Measurements from ENCODE around the gene EEF1AKMT4. TPM values are rescaled to one million over a fixed set of nuclear protein-coding genes. Genes with fewer than 3 reads are reported as not detected.
"Not testable (repeated sequence)": the region's sequence is repeated elsewhere in the genome, so short reads cannot be mapped to it uniquely, and the experiment has no call there.

Gene EEF1AKMT4
- total RNA-seq, 1 donor from 2014 or later = 3.2 TPM

DNA sequence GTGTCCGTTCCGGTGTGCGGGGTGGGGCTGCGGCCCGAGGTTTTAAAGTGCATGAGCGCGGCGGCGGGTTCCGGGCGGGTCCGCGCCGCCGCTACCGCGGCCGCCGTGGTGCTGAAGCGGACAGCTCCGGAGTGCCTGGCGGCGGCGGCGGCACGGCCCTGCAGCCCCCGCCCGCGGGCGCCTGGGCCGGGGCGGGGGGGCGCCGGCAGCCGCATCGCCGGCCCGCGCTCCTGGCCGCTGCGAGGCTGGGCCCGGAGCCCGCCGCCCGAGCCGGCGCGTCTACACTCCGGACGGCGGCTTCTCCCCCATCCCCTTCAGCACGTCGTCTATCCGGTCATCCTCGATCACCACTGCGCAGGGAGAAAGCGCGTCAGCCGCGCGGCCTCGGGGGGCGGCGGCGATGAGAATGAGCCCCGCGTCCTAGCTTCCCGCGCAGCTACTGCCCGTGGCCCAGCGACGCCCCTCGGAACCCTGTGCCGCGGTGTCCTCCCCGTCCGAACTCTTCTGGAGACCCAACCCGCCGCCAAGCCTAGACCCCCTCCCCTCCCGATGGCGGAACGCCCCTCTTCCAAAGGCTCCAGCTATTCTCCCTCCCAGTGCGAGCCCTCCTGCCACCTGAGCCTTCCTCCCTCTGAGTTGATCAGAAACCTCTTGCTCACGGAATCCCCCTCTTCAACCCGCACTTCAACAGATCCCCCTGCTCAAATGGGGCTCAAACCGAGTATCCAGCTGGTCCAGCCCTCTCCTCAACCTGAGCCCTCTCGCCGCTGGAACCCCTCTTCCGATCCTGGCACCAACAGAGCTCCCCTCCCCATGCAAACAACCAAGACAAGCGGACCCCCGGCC lies 10.6 kb downstream of the EEF1AKMT4 start:
- peak; percentile 34 for DNase-seq (ENCODE audit: low spot score)

GRCh38 chr3:184260724-184261269 lies 11.3 kb downstream of the EEF1AKMT4 start:
- no peak for DNase-seq (ENCODE audit: low spot score)

DNA sequence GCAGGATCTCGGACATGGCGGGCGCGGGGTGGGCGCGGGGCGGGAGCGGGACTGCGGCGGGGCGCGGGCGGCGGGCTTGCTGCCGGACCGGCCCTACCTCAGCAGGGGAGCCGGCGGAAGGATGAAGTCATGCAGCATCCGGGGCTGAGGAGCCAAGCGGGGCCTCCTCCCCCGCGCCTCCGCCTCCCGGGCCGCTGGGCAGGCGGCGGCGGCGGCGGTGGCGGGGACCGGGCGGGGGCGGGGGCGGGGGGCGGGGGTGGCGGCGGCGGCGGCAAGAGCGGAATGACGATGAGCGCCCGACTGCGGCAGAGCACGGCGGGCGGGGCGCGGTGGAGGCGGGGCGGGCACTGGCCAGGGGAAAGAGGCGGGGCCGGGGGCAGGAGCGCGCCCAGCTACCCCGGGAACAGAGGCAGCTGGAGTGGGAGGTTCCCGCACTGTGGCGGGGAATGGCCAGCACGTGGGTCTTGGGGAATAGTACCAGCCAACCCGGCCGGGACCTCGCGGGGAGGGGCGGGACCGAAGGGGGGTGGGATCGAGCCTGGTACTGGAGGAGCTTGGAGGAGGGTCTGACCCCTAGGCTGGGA lies 11.9 kb downstream of the EEF1AKMT4 start, which contains the start of gene CAMK2N2:
CAMK2N2 (minus strand) TSS at position 284 of the 584 bp plus-strand sequence; CDS start at position 16, 268 bp downstream.
- DNase-seq (ENCODE audit: low spot score) = no peak

DNA sequence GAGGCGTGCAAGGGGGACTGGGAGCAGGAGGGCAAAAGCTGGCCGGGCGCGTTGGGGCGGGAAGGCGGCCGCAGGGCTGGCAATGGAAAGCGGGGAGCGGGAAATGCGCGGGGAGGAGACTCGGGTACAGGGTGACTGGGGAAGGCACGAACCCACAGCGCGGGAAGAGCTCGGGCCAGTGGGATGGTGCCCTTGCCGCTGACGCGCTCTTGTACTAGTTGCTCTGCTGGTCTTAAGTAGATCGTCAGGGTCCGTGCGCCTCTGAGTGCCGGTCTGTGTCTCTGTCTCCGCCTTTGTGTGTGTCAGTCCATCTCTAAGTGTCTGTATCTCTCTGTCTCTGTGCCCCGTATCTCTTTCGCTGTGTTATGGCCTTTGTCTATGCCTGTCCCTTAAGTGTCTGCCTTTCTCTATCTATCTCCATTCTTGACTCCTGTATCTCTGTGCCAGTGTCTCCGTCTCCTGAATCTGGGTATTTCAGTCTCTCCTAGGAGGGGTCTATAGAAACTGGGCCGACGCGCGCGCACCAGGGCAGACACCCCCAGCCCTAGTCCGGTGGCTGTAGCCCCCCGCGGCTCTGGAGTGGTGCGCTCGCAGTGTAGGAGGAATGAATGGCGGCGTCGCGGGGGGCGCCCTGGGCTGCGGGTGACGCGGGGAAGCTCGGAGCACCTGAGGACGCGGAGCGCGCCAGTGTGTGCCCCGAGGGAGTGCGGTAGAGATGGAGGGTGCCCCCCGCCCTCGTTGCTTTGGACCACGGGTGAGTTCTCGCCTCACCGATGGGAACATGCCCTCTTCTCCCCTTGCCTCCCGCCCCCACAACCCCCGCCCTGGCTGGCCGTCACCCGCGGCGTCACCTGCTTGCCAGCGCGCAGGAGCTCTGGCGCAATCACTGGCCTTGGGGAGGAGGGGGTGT lies 12.6 kb downstream of the EEF1AKMT4 start:
- no peak for DNase-seq (ENCODE audit: low spot score)

- no peak for DNase-seq (ENCODE audit: low spot score)
Observed at GRCh38 chr3:184262764-184263179, 13.3 kb downstream of the EEF1AKMT4 start.

DNA sequence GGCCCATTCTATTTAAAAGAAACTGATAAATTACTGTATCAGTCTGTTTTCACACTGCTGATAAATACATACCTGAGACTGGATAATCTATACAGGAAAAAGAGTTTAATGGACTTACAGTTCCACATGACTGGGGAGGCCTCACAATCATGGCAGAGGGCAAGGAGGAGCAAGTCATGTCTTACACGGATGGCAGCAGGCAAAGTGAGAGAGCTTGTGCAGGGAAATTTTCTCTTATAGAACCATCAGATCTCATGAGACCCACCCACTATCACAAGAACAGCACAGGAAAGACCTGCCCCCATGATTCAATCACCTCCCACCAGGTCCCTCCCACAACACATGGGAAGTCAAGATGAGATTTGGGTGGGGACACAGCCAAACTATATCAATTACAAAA lies 17.8 kb downstream of the EEF1AKMT4 start:
- DNase-seq (ENCODE audit: low spot score) = not testable (repeated sequence)

GRCh38 chr3:184272269-184272668 lies 22.8 kb downstream of the EEF1AKMT4 start:
- DNase-seq (ENCODE audit: low spot score) = no peak

- DNase-seq (ENCODE audit: low spot score) = no peak
Observed at GRCh38 chr3:184275381-184275701, 25.9 kb downstream of the EEF1AKMT4 start.

DNA sequence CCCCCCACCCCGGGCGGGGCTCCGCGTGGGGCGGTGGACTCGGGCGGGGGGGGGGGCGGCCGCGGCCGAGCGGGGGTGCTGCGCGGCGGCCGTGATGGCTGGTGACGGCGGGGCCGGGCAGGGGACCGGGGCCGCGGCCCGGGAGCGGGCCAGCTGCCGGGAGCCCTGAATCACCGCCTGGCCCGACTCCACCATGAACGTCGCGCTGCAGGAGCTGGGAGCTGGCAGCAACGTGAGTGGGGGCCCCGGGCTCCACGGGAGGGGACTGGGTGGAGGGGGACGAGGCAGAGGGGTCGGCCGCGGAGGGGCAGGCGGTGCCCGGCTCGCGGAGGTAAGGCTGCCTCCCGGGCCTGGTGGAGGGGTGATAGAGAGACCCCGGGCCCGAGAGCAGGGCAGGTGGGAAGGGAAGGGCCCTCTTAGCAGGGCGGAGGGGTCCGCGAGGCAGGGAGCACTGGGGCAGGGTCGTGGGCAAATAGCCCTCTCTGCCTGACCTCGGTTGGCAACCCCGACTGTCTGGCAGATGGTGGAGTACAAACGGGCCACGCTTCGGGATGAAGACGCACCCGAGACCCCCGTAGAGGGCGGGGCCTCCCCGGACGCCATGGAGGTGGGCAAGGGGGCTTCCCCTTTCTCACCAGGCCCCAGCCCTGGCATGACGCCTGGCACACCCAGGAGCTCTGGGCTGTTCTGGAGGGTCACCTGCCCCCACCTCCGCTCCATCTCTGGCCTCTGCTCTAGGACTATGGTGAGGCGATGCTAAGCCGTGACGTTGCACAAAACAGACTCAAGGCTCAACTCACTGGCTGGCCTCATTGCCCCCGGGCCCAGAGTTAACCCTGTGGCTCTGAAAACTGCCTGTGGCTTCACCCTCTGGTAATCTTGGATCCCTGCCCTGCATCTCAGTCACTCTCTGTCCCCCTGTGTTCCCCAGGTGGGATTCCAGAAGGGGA lies 26.8 kb downstream of the EEF1AKMT4 start, which contains the start of gene ECE2:
ECE2 (plus strand) TSS at position 62 of the 950 bp plus-strand sequence; CDS start at position 194, 132 bp downstream.
- DNase-seq (ENCODE audit: low spot score) = no peak

DNA sequence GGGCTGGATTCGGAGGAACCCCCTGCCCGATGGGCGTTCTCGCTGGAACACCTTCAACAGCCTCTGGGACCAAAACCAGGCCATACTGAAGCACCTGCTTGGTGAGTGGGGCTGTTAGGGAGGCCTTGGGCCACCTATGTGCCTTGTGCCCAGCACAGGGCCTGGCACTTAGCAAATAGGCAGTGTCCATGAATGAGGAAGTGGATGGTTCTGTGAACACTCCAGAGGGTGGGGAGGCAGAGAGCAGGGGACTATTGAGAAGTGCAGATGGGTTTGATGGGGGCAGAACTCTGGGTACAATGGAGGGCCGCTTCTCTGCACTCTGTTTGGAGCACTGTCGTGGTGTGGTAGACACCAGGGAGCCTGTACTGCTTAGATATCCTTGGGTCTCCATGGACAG lies 27.9 kb downstream of the EEF1AKMT4 start:
- no peak for DNase-seq (ENCODE audit: low spot score)

- DNase-seq (ENCODE audit: low spot score) = no peak
Observed at GRCh38 chr3:184282941-184283340, 33.5 kb downstream of the EEF1AKMT4 start.

DNA sequence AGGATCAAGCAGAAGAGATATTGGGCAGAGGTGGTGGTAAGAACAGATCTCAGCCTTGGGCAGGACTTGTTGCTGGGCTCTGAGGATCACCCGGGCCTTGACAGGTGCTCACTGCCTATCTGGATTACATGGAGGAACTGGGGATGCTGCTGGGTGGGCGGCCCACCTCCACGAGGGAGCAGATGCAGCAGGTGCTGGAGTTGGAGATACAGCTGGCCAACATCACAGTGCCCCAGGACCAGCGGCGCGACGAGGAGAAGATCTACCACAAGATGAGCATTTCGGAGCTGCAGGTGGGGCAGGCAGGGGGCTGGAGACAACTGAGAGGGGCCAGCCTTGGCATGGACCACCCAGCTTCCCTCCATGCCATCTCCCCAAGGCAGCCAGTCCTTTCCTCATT lies 34.2 kb downstream of the EEF1AKMT4 start:
- no peak for DNase-seq (ENCODE audit: low spot score)

- DNase-seq (ENCODE audit: low spot score) = no peak
Observed at GRCh38 chr3:184284696-184285095, 35.2 kb downstream of the EEF1AKMT4 start.

- peak; percentile 36 for DNase-seq (ENCODE audit: low spot score)
Observed at GRCh38 chr3:184289426-184289938, 40.0 kb downstream of the EEF1AKMT4 start.

- no peak for DNase-seq (ENCODE audit: low spot score)
Observed at GRCh38 chr3:184290331-184290730, 40.9 kb downstream of the EEF1AKMT4 start.

GRCh38 chr3:184291044-184291737 lies 41.7 kb downstream of the EEF1AKMT4 start:
- no peak for DNase-seq (ENCODE audit: low spot score)

DNA sequence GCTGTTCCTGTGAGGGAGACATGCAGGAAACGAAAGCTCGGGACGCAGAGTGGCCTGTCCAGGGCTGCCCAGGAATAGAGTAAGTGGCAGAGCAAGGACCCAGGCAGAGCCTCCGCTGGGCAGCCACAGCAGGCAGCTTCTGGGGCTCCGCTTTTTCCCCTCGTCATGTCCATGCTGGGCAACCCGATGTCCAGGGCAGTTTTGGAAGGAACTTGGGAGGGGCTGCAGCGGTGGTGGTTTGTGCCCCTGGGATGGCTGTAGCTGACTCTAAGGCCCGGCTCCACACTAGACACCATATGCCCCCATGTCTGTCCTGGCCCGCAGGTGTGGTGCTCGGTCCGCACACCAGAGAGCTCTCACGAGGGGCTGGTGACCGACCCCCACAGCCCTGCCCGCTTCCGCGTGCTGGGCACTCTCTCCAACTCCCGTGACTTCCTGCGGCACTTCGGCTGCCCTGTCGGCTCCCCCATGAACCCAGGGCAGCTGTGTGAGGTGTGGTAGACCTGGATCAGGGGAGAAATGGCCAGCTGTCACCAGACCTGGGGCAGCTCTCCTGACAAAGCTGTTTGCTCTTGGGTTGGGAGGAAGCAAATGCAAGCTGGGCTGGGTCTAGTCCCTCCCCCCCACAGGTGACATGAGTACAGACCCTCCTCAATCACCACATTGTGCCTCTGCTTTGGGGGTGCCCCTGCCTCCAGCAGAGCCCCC lies 42.4 kb downstream of the EEF1AKMT4 start:
- DNase-seq (ENCODE audit: low spot score) = no peak

DNA sequence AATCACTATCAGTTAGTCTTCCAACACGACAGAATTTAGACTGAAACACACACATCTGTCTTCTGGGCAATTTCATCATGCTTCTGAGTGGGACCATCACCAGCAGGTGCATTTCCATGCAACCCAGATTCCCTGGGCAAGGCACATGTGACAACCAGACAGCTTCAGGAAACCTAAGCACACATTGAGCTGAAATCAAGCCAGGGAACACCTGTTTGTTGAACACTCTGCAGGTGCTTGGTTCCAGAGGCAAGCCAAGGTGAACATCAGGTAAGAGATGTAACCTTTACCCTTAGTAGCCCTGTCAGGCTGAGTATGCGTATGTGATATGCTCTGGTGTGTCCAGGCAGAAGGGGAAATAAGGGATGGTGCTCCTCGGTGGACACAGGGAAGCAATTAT lies 46.3 kb downstream of the EEF1AKMT4 start:
- DNase-seq (ENCODE audit: low spot score) = no peak

- DNase-seq (ENCODE audit: low spot score) = no peak
Observed at GRCh38 chr3:184296616-184297015, 47.1 kb downstream of the EEF1AKMT4 start.
